HepG2 (cell line): ENCODE measurements around the gene MAB21L4. TPM values are rescaled to one million over a fixed set of nuclear protein-coding genes. Genes with fewer than 3 reads are reported as not detected.

Experiments used
- ATAC-seq: fragments of 200-7000 bp; cut with Tn5 transposase; 3 replicates; pipeline ENCODE4 v1.9.1; 2020; ENCODE audit warnings: mild to moderate bottlenecking, moderate library complexity
- BruUV-seq: library from RNA; stranded (reverse); fragments of 400-500 nt; replicated peaks from 2 replicates; lab custom pipeline; 2021; lab: Mats Ljungman, UMichigan
- CTCF ChIA-PET: fragments of 300-600 bp; formaldehyde crosslinking; extraction: SDS; loops from one replicate; lab custom pipeline; 2021; ENCODE audit warnings: low total read pairs, inconsistent platforms, low intra/inter-chr PET ratio; lab: Yijun Ruan, JAX
- POLR2A ChIA-PET: fragments of 350-600 bp; sonication (Branson Sonifier 250); formaldehyde crosslinking; loops from one replicate; lab custom pipeline; 2020; ENCODE audit warnings: antibody characterized with exemption, inconsistent platforms; lab: Yijun Ruan, JAX
- DNase-seq: peaks from one replicate; pipeline ENCODE4 v3.0.0-alpha.2; 2015; ENCODE audit warnings: low spot score
- FAIRE-seq: peaks from 3 replicates; lab custom pipeline; 2011; peaks lifted over from hg19 to GRCh38; lab: Jason Lieb, UNC
- H2AFZ ChIP-seq: one replicate; pipeline ENCODE4 v1.6.1; 2011; ENCODE audit warnings: low read length, inconsistent platforms
- H3K27ac ChIP-seq: fragments of 300-600 bp; 3 replicates; pipeline ENCODE4 v1.8.0; 2011; ENCODE audit warnings: mixed run types, mild to moderate bottlenecking, mixed read lengths, low read length, inconsistent platforms; ENCODE audit not compliant: insufficient read depth; ENCODE audit errors: extremely low read length
- H3K27me3 ChIP-seq, 2 experiments: fragments of 200-600 bp in 1 of 2; 2 replicates in 1 of 2; 3 replicates in 1 of 2; pipeline versions ENCODE4 v1.6.0 to v1.8.0; 2011; ENCODE audit warnings: low read length in 2 of 2, mild to moderate bottlenecking in 2 of 2, moderate library complexity in 2 of 2, inconsistent platforms in 1 of 2; ENCODE audit not compliant: insufficient read depth in 2 of 2, control insufficient read depth in 1 of 2
- H3K36me3 ChIP-seq, 2 experiments: fragments of 200-600 bp in 1 of 2; replicated peaks in 1 of 2; 2 replicates in 1 of 2; 3 replicates in 1 of 2; pipeline versions ENCODE4 v1.5.1 to v1.8.0; 2011; ENCODE audit warnings: low read length in 2 of 2, inconsistent platforms in 1 of 2; ENCODE audit not compliant: insufficient read depth in 2 of 2, control insufficient read depth in 1 of 2
- H3K4me1 ChIP-seq: 2 replicates; pipeline ENCODE4 v1.5.1; 2012; ENCODE audit warnings: low read length, inconsistent platforms; ENCODE audit not compliant: insufficient read depth
- H3K4me2 ChIP-seq: 2 replicates; pipeline ENCODE4 v1.6.0; 2011; ENCODE audit warnings: low read depth, low read length, inconsistent platforms
- H3K4me3 ChIP-seq, 3 experiments: fragments of 200-600 bp in 1 of 3; sonication (generic), shearing (Covaris generic) in 1 of 3; replicated peaks in 1 of 3; 2 replicates each; pipeline ENCODE4 v1.5.1; 2011 to 2016; ENCODE audit warnings: low read length in 3 of 3, inconsistent platforms in 2 of 3, low read depth in 2 of 3, mild to moderate bottlenecking in 2 of 3, control low read depth in 1 of 3, mixed read lengths in 1 of 3; ENCODE audit not compliant: insufficient read depth in 1 of 3
- H3K79me2 ChIP-seq: one replicate; pipeline ENCODE4 v1.6.1; 2011; ENCODE audit warnings: low read length, inconsistent platforms; ENCODE audit not compliant: insufficient read depth
- H3K9ac ChIP-seq: 2 replicates; pipeline ENCODE4 v1.6.0; 2011; ENCODE audit warnings: mild to moderate bottlenecking, low read depth, low read length, inconsistent platforms; ENCODE audit not compliant: insufficient read depth
- H3K9me3 ChIP-seq: 2 replicates; pipeline ENCODE4 v1.5.1; 2012; ENCODE audit warnings: mild to moderate bottlenecking, low read length
- H4K20me1 ChIP-seq: 2 replicates; pipeline ENCODE4 v1.6.0; 2011; ENCODE audit warnings: inconsistent platforms, mild to moderate bottlenecking, low read length, moderate library complexity; ENCODE audit not compliant: insufficient read depth
- GABPB1 ChIP-seq: IDR thresholded peaks from 2 replicates; pipeline ENCODE4 v1.6.1; 2016; ENCODE audit warnings: mild to moderate bottlenecking, missing genetic modification reagents, moderate library complexity, missing compliant biosample characterization
- HES4 ChIP-seq: sonication (generic); formaldehyde crosslinking; IDR thresholded peaks from 2 replicates; pipeline ENCODE4 v1.9.0; 2021; ENCODE audit warnings: mild to moderate bottlenecking, missing genetic modification reagents, borderline replicate concordance
- HIVEP1 ChIP-seq: sonication (generic); formaldehyde crosslinking; IDR thresholded peaks from 2 replicates; pipeline ENCODE4 v1.4.0; 2020; ENCODE audit warnings: mild to moderate bottlenecking, missing genetic modification reagents
- MYC ChIP-seq: sonication (generic); formaldehyde crosslinking; IDR thresholded peaks from 2 replicates; pipeline ENCODE4 v1.9.0; 2021; ENCODE audit warnings: missing genetic modification reagents, borderline replicate concordance
- SALL1 ChIP-seq: sonication (generic); formaldehyde crosslinking; IDR thresholded peaks from 2 replicates; pipeline ENCODE4 v1.8.0; 2022; ENCODE audit warnings: mild to moderate bottlenecking, missing genetic modification reagents
- TBX2 ChIP-seq: sonication (generic); formaldehyde crosslinking; IDR thresholded peaks from 2 replicates; pipeline ENCODE4 v1.5.0; 2020; ENCODE audit warnings: missing genetic modification reagents, mild to moderate bottlenecking, borderline replicate concordance
- TERF1 ChIP-seq: sonication (generic); formaldehyde crosslinking; IDR thresholded peaks from 2 replicates; pipeline ENCODE4 v1.8.0; 2022; ENCODE audit warnings: mild to moderate bottlenecking, missing genetic modification reagents, moderate library complexity
- ZC3H4 ChIP-seq: sonication (generic); formaldehyde crosslinking; IDR thresholded peaks from 2 replicates; pipeline ENCODE4 v1.4.0; 2020; ENCODE audit warnings: missing genetic modification reagents, borderline replicate concordance
- ZFP36 ChIP-seq: fragments of 150-350 bp; IDR thresholded peaks from 2 replicates; pipeline ENCODE4 v1.6.1; 2018; ENCODE audit warnings: borderline replicate concordance, low read length, low read depth; ENCODE audit not compliant: partially characterized antibody
- ZFP37 ChIP-seq: sonication (generic); formaldehyde crosslinking; IDR thresholded peaks from 2 replicates; pipeline ENCODE4 v1.4.0; 2020; ENCODE audit warnings: missing genetic modification reagents, borderline replicate concordance
- ZNF12 ChIP-seq: sonication (generic); formaldehyde crosslinking; IDR thresholded peaks from 2 replicates; pipeline ENCODE4 v1.5.0; 2020; ENCODE audit warnings: missing genetic modification reagents
- ZNF205 ChIP-seq: IDR thresholded peaks from 2 replicates; pipeline ENCODE4 v1.6.1; 2018; ENCODE audit warnings: missing biosample characterization, missing genetic modification reagents
- ZNF263 ChIP-seq: sonication (generic); formaldehyde crosslinking; IDR thresholded peaks from 2 replicates; pipeline ENCODE4 v1.4.0; 2020; ENCODE audit warnings: missing genetic modification reagents
- ZNF317 ChIP-seq: sonication (generic); formaldehyde crosslinking; IDR thresholded peaks from 2 replicates; pipeline ENCODE4 v1.5.0; 2020; ENCODE audit warnings: mild to moderate bottlenecking, missing genetic modification reagents
- ZNF446 ChIP-seq: sonication (generic); formaldehyde crosslinking; IDR thresholded peaks from 2 replicates; pipeline ENCODE4 v1.5.0; 2020; ENCODE audit warnings: mild to moderate bottlenecking, missing genetic modification reagents
- ZNF547 ChIP-seq: sonication (generic); formaldehyde crosslinking; IDR thresholded peaks from 2 replicates; pipeline ENCODE4 v1.5.1; 2020; ENCODE audit warnings: mild to moderate bottlenecking, missing genetic modification reagents
- ZNF672 ChIP-seq: sonication (generic); formaldehyde crosslinking; IDR thresholded peaks from 2 replicates; pipeline ENCODE4 v1.8.1; 2022; ENCODE audit warnings: missing genetic modification reagents
- ZSCAN21 ChIP-seq: sonication (generic); formaldehyde crosslinking; IDR thresholded peaks from 2 replicates; pipeline ENCODE4 v1.8.0; 2022; ENCODE audit warnings: mild to moderate bottlenecking, missing genetic modification reagents, moderate library complexity, borderline replicate concordance
- WGBS: methylation state at CpG from one replicate; pipeline ENCODE4 v1.1.6; 2017; ENCODE audit warnings: low lambda C conversion rate; 5-methylcytosine and 5-hydroxymethylcytosine counted together
- in situ Hi-C: cut with HindIII; loops from 2 replicates; pipeline ENCODE4 v1.10.0; 2017; ENCODE audit warnings: low pct_unique_long_range_greater_than_20kb; ENCODE audit not compliant: extremely low pct_ligation_motif_present
- intact Hi-C: fragments of 100-400 bp; cut with micrococcal nuclease; formaldehyde crosslinking; loops from one replicate; pipeline ENCODE4 v1.10.0; 2022; ENCODE audit not compliant: unreplicated experiment
- polyA plus RNA-seq, 8 experiments: library from polyadenylated mRNA; depleted of rRNA in 3 of 8; stranded (reverse) in 7 of 8; unstranded in 1 of 8; fragments of >200 nt; fragmentation: Illumina TruSeq in 4 of 8; extraction: Trizol in 4 of 8; gene quantifications; 2 replicates each; pipeline versions ENCODE4 v1.2.1 to v1.2.3, GENCODE V29; 2011 to 2016; ENCODE audit warnings: low read depth in 4 of 8, missing spikeins in 1 of 8, mixed read lengths in 1 of 8; ENCODE audit not compliant: insufficient read depth in 1 of 8
- total RNA-seq, 5 experiments: library from RNA; depleted of rRNA; stranded (reverse); fragments of >200 nt; fragmentation: Illumina TruSeq; extraction: Trizol; gene quantifications; 2 replicates each; pipeline ENCODE4 v1.2.3, GENCODE V29; 2016; ENCODE audit warnings: low read depth in 1 of 5
- TF ChIP-seq, protein P1 (sequence below): sonication (generic); formaldehyde crosslinking; IDR thresholded peaks from 2 replicates; pipeline ENCODE4 v1.4.0; 2020; ENCODE audit warnings: low read depth, missing genetic modification reagents

Gene MAB21L4
- total and polyA plus RNA-seq, 2 of the 13 experiments (the other 11 are each of a cell fraction or from before 2014, with no cell fraction given), result 3.0 to 14.0 TPM

- DNase-seq, result no peak
- ChIA-PET CTCF (no interaction called here), POLR2A (interaction anchor here (0.7 to 7.1 kb wide), 13 partner anchors 7 to 811 kb away, joined by 3 to 83 read pairs (median 8); partner anchors contain the start of genes AGXT, DTYMK, MAB21L4 and PASK)
- Histone ChIP-seq H2AFZ (no peak overlapping the region), H3K4me2 (no peak overlapping the region), H3K9ac (peak overlapping the region; percentile 74), H3K27ac (peak overlapping the region; percentile 88), H3K79me2 (no peaks in the 10 kb centered on the region), H3K36me3 (no peaks in the 10 kb centered on the region; a peak in 1 of 5 replicates), H3K4me3 (no peak overlapping the region), H3K27me3 (no peaks in the 10 kb centered on the region), H3K9me3 (no peaks in the 10 kb centered on the region), H4K20me1 (no peaks in the 10 kb centered on the region), H3K4me1 (peaks cover 74% of the 10 kb centered on the region)
- 94% methylated on average over 12 of the region's 22 CpGs for WGBS
- BruUV-seq, result no TSS peak
- peak; percentile 0; the same call in 1 of the 3 replicates for ATAC-seq
- no peak for FAIRE-seq
- in situ Hi-C loops, result no loop called here
- intact Hi-C loops, result no loop called here
- TF ChIP-seq ZFP36, result no peak
- TF ChIP-seq ZNF263 (CRISPR knock-in tag), result peak; percentile 56; the same call in 1 of the 2 replicates
- no peak for TF ChIP-seq ZNF547
- no peak for TF ChIP-seq HIVEP1
- TF ChIP-seq, protein P1, sequence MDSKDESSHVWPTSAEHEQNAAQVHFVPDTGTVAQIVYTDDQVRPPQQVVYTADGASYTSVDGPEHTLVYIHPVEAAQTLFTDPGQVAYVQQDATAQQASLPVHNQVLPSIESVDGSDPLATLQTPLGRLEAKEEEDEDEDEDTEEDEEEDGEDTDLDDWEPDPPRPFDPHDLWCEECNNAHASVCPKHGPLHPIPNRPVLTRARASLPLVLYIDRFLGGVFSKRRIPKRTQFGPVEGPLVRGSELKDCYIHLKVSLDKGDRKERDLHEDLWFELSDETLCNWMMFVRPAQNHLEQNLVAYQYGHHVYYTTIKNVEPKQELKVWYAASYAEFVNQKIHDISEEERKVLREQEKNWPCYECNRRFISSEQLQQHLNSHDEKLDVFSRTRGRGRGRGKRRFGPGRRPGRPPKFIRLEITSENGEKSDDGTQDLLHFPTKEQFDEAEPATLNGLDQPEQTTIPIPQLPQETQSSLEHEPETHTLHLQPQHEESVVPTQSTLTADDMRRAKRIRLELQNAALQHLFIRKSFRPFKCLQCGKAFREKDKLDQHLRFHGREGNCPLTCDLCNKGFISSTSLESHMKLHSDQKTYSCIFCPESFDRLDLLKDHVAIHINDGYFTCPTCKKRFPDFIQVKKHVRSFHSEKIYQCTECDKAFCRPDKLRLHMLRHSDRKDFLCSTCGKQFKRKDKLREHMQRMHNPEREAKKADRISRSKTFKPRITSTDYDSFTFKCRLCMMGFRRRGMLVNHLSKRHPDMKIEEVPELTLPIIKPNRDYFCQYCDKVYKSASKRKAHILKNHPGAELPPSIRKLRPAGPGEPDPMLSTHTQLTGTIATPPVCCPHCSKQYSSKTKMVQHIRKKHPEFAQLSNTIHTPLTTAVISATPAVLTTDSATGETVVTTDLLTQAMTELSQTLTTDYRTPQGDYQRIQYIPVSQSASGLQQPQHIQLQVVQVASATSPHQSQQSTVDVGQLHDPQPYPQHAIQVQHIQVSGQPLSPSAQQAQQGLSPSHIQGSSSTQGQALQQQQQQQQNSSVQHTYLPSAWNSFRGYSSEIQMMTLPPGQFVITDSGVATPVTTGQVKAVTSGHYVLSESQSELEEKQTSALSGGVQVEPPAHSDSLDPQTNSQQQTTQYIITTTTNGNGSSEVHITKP, result no peak
- no peak for TF ChIP-seq TBX2
- peak; percentile 59; the same call in 1 of the 2 replicates for TF ChIP-seq SALL1 (CRISPR knock-in tag)
- no peak; the same call in 1 of the 2 replicates for TF ChIP-seq ZSCAN21 (CRISPR knock-in tag)
- no peak for TF ChIP-seq ZNF12 (CRISPR knock-in tag)
- TF ChIP-seq ZFP37 (CRISPR knock-in tag), result no peak
- TF ChIP-seq ZC3H4 (CRISPR knock-in tag), result no peak; the same call in 1 of the 2 replicates
- TF ChIP-seq GABPB1, result no peak
- TF ChIP-seq ZNF672 (CRISPR knock-in tag), result no peak
- TF ChIP-seq ZNF317 (CRISPR knock-in tag), result no peak; the same call in 1 of the 2 replicates
- no peak for TF ChIP-seq ZNF205 (CRISPR knock-in tag)
- 0 out of 2 replicates have a peak, but pooled peaks have one; percentile 14 for TF ChIP-seq HES4 (CRISPR knock-in tag)
- TF ChIP-seq TERF1, result 0 out of 2 replicates have a peak, but pooled peaks have one; percentile 20
- peak; percentile 42; the same call in 1 of the 2 replicates for TF ChIP-seq MYC (CRISPR knock-in tag)
- TF ChIP-seq ZNF446 (CRISPR knock-in tag), result 0 out of 2 replicates have a peak, but pooled peaks have one; percentile 53
Measured at GRCh38 chr2:240875228-240876034, 20.5 kb downstream of the MAB21L4 start.
